GM19351 (cell line): ENCODE measurements around the gene TLCD3A.
"Not testable (repeated sequence)": the region's sequence is repeated elsewhere in the genome, so short reads cannot be mapped to it uniquely, and the experiment has no call there.

ENCODE experiments used
- ATAC-seq: cut with Tn5 transposase; IDR thresholded peaks from one replicate; pipeline ENCODE4 v1.9.1; 2021; ENCODE audit warnings: mild to moderate bottlenecking, moderate library complexity; ENCODE audit not compliant: unreplicated experiment

Gene TLCD3A

DNA sequence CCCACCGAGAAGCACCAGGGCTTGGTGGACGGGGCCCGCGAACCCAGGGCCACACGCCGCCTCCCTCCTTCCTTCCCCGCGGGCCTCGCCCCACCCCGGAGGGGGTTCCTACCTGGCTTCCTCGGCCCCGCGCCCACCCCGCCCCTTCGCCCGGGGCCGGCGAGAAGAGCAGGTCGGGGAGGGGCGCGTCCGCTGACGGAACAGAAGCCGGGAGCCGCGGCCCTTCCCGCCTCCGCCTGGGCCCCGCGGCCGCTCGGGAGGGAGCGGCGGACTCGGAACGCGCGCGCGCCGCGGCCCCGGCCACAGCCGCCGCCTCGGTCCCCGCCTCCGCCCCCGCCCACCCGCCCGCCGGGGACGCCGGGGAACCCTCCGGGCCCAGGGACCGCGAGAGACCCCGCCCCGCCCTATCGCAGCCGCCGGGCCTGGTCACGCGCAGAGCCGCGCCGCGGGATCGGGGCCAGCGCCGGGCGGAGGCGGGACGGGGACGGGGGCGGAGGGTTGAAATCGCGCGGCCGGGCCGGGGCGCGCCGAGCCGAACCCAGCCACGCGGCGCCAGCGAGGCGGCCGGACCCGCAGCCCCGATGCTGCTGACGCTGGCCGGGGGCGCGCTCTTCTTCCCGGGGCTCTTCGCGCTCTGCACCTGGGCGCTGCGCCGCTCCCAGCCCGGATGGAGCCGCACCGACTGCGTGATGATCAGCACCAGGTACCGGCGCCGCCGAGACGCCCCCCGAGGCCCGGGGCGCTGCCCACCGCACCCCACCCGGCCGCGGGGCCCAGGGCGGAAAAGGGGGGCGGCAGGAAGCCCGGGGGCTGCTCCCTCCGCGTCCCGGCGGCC, at the start of gene TLCD3A:
TSS of gene TLCD3A (plus strand) at position 530 of the 835 bp plus-strand sequence. CDS start at position 582, 52 bp downstream.
- ATAC-seq: peak; percentile 71

- ATAC-seq: no peak
Measured at GRCh38 chr17:683040-683439, 49.4 kb upstream of the TLCD3A start.

GRCh38 chr17:683499-684254, 48.7 kb upstream of the TLCD3A start:
- no peak for ATAC-seq

GRCh38 chr17:685006-685405, 47.4 kb upstream of the TLCD3A start:
- no peak for ATAC-seq

DNA sequence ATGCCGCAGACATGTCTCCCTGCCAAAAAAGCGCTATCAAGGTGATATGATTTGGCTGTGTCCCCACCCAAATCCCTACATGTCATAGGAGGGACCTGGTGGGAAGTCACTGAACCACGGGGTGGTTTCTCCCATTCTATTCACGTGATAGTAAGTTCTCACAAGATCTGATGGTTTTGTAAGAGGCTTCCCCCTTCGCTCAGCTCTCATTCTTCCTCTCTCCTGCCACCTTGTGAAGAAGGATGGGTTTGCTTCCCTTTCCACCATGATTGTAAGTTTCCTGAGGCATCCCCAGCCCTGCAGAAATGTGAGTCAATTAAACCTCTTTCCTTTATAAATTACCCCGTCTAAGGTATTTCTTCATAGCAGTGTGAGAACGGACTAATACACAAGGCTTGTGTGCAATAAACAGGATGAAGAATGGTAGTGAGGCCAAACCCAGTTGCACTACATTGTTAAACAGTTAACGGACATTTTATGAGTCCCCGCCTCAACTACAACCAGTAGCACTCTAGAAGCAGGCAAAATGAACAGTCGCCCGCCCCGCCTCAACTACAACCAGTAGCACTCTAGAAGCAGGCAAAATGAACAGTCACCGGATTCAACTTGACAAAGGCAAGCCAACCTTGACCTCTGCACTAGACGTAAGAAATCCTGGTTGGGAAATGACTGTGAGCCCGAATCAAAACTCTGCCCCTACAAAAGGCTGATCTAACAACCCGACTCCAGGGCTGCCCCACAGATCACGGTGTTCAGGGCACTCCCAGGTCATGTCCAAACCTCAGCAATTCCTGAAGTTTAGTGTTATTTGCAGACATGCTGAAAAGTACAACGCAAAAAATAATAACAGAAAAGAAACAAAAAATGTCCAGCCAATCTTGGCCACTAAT, 44.1 kb upstream of the TLCD3A start:
- no peak for ATAC-seq

GRCh38 chr17:689556-690275, 42.7 kb upstream of the TLCD3A start:
- ATAC-seq: no peak

DNA sequence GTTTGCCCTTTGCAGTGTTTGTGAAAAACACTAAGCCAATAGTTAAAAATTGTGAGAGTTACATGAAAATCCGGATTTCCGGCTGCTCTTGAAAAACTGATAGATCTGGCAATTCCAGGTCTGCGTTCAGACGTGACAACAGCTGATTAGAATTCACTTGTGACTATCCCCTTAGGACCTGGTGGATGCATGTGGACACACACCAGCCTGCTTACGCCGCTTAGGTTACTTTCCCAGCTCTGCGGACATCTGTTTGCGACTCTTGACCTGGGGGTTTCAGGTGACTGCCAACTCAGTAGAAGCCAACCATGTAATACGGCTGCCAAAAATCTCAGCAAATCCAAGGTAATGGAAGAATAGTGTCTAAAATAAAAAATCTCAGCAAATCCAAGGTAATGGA, 42.0 kb upstream of the TLCD3A start:
- ATAC-seq: no peak

GRCh38 chr17:691423-691822, 41.0 kb upstream of the TLCD3A start:
- ATAC-seq: no peak

- ATAC-seq: no peak
Measured at GRCh38 chr17:692116-692515, 40.3 kb upstream of the TLCD3A start.

GRCh38 chr17:693791-694638, 38.4 kb upstream of the TLCD3A start:
- ATAC-seq: no peak

DNA sequence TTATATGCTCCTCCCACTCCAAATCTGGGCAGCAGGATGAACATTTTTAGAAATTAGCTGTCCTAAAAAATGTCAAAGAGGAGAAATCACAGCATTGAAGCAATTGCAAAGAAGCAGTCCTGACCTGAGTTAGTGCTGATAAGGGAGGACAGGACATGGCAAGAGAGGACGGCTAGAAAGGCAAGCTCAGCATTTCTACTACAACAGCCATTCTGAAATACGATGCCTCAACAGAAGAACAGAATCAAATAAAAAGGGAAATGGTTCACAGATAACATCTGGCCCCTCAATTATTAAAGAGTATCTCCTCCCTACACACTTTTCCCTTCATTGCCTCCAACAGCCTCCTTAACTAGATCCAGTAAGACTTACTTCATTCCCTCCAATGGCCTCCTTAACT, 36.0 kb upstream of the TLCD3A start:
- no peak for ATAC-seq

GRCh38 chr17:697682-698081, 34.7 kb upstream of the TLCD3A start:
- ATAC-seq: no peak

- ATAC-seq: not testable (repeated sequence)
Measured at GRCh38 chr17:698096-698495, 34.3 kb upstream of the TLCD3A start.

GRCh38 chr17:699345-699744, 33.1 kb upstream of the TLCD3A start:
- no peak for ATAC-seq

GRCh38 chr17:700504-701094, 31.8 kb upstream of the TLCD3A start:
- ATAC-seq: no peak

GRCh38 chr17:703081-703875, 29.1 kb upstream of the TLCD3A start:
- ATAC-seq: no peak

DNA sequence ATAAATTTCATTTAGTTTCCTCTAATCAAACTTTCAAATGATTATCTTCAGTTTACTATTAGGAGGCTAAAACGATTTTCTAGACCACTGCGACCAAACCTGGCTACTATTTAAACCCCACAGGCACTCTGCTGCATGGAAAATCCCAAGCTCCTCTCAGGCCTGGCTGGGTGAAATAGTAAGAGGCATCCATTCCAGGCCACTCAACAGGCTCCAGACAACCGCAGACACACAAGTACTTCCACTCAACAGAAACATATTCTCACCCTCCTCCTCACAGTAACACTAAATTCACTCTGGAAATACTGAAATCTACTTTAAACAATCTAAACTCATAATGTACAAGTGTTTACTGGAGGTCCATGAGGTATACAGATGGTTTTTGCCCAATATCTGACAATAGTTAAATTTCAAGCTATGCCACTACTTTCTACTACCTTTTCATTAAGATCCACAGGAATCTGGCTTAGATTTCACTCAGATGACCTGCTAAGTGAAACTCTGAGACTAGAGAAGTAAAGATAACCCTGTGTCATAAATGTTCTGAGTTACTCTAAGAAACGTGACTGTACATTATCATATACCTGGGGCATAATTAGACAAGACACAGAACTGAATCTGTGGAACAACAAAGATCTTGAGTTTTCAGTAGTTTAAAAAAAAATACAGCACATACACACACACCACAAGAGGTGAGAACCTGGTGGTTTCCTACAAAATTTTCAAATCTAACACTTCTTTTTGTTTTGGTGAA, 28.1 kb upstream of the TLCD3A start:
- no peak for ATAC-seq

DNA sequence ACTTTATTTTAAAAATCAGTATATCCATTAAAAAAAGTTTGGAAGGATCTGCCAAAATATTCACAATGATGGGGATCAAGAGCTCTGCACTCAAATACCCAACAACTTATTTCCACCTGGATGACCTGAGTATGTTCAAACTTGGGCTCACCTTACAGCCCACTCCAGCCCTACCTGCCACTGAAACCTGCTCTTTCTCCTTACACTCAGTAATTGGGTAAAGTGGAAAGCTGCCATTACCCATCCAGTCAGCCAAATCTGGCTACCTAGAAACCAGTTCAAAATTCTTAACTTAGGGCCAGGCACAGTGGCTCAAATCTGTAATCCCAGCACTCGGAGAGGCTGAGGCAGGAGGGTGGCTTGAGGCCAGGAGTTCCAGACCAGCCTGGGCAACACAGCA, 27.4 kb upstream of the TLCD3A start:
- no peak for ATAC-seq
